Suprapubic skin (tissue), 4 donors: ENCODE data around the gene HES2. TPM values are rescaled to one million over a fixed set of nuclear protein-coding genes. Genes with fewer than 3 reads are reported as not detected.

Experiments
- DNase-seq, 2 donors: peaks; one replicate each; pipeline ENCODE4 v3.0.0-alpha.2; 2019; ENCODE audit warnings: low spot score in 2 of 2
- H3K27ac ChIP-seq: fragments of 200-600 bp; sonication (generic); one replicate; pipeline ENCODE4 v1.5.1; 2019
- H3K27me3 ChIP-seq: fragments of 200-600 bp; sonication (generic); one replicate; pipeline ENCODE4 v1.5.1; 2019
- H3K36me3 ChIP-seq: fragments of 200-600 bp; sonication (generic); one replicate; pipeline ENCODE4 v1.5.1; 2019
- H3K4me1 ChIP-seq: fragments of 200-600 bp; sonication (generic); one replicate; pipeline ENCODE4 v1.5.1; 2019
- H3K4me3 ChIP-seq: fragments of 200-600 bp; sonication (generic); one replicate; pipeline ENCODE4 v1.5.1; 2019; ENCODE audit warnings: mild to moderate bottlenecking
- H3K9me3 ChIP-seq: fragments of 200-600 bp; sonication (generic); one replicate; pipeline ENCODE4 v1.5.1; 2019
- EP300 ChIP-seq: sonication (generic); formaldehyde crosslinking; IDR thresholded peaks from one replicate; pipeline ENCODE4 v1.6.1; 2017; ENCODE audit warnings: antibody characterized with exemption
- POLR2A ChIP-seq, 2 donors: fragments of 450-650 bp; IDR thresholded peaks; one replicate each; pipeline ENCODE4 v1.6.1; 2017; ENCODE audit warnings: antibody characterized with exemption in 2 of 2, mild to moderate bottlenecking in 2 of 2, moderate library complexity in 2 of 2
- POLR2AphosphoS5 ChIP-seq, 3 donors: sonication (generic); formaldehyde crosslinking; IDR thresholded peaks; one replicate each; pipeline ENCODE4 v1.6.1; 2017; ENCODE audit warnings: antibody characterized with exemption in 3 of 3
- WGBS: methylation state at CpG from one replicate; pipeline ENCODE4 v1.1.5; 2018; 5-methylcytosine and 5-hydroxymethylcytosine counted together
- total RNA-seq, 4 donors: library from RNA; depleted of rRNA; stranded (reverse); fragments of >200 nt; gene quantifications; one replicate each; pipeline ENCODE4 v1.1.0, GENCODE V29; 2016
- TF ChIP-seq, protein P1 (sequence below), 2 donors: fragments of 200-600 bp in 1 of 2; fragments of 450-650 bp in 1 of 2; sonication (generic) in 1 of 2; IDR thresholded peaks; one replicate each; pipeline ENCODE4 v1.5.1; 2016 to 2019; ENCODE audit warnings: antibody characterized with exemption in 2 of 2, mild to moderate bottlenecking in 1 of 2, moderate library complexity in 1 of 2

HES2 gene
- total RNA-seq, 4 donors from 2014 or later = 18.2 to 36.4 (median 24.9) TPM

DNA sequence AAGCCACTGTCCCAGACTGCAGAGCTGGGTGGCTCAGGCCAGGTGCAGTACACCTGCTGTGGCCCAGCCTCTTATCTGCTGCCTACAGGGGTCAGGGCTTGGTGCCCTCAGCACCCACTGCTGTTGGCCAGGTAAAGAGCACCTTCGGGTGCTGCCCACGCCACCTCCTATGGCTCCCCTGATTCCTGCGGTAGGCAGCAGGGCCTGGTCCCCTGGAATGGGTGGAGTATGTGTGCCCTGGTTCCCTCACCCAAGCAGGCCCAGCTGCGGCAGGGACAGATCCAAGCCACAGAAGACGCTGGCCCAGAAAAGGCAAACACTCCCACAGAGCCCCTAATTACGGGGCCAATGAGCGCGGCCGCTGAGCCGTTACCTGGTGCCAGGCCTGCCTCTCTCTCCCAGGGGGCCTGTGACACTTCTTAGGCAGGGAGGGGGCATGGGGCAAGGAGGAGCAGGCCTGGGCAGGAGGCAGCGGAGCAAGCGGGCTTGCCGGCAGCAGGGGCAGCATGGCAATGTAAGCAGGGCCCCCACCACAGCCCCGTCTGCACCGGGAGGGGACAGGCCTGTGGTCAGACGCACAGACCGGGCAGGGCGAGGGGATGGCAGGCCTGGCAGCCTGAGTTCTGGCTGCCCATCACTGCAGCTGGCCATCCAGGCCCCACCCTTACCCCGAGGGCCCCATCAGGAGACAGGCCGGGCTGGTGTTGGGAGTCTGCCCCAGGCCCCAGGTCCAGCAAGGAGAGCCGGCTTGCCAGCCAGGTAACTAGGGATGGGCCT is 23.8 kb upstream of the HES2 start:
- H3K4me3 ChIP-seq = no peak overlapping the region
- peaks cover 73% of the 10 kb centered on the region for H3K27me3 ChIP-seq
- H3K27ac ChIP-seq = no peak overlapping the region
- H3K4me1 ChIP-seq = peaks cover 31% of the 10 kb centered on the region
- WGBS = 63% methylated on average over 6 of the region's 21 CpGs
- TF ChIP-seq POLR2AphosphoS5 (IDR thresholded peaks at IDR 0.05) (no peak), POLR2A (IDR thresholded peaks at IDR 0.05) (no peak), EP300 (no peak)
- TF ChIP-seq, protein P1, sequence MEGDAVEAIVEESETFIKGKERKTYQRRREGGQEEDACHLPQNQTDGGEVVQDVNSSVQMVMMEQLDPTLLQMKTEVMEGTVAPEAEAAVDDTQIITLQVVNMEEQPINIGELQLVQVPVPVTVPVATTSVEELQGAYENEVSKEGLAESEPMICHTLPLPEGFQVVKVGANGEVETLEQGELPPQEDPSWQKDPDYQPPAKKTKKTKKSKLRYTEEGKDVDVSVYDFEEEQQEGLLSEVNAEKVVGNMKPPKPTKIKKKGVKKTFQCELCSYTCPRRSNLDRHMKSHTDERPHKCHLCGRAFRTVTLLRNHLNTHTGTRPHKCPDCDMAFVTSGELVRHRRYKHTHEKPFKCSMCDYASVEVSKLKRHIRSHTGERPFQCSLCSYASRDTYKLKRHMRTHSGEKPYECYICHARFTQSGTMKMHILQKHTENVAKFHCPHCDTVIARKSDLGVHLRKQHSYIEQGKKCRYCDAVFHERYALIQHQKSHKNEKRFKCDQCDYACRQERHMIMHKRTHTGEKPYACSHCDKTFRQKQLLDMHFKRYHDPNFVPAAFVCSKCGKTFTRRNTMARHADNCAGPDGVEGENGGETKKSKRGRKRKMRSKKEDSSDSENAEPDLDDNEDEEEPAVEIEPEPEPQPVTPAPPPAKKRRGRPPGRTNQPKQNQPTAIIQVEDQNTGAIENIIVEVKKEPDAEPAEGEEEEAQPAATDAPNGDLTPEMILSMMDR (IDR thresholded peaks at IDR 0.05) = no peak
- no peak for DNase-seq
- H3K9me3 ChIP-seq = no peaks in the 10 kb centered on the region
- H3K36me3 ChIP-seq = no peaks in the 10 kb centered on the region

DNA sequence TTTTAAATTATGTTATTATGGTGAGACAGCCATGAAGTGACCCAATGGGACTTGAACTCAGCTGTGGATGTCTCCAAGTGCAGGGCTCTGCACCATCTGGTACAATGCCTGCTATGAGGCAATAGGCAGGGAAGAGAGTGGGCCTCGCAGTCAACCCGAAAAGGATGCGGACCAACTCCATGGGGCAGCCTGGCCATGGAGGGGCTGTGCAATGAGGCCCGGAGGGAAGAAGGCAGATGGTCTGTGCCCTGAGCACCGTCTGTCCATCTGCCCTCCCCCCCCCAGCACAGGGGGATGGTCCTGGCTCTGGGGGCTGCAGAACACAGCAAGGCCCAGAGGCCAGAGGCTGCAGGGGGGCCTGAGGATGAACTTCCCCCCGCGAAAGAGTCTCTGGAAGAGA is 21.9 kb upstream of the HES2 start:
- DNase-seq = no peak
- peaks cover 70% of the 10 kb centered on the region for H3K27me3 ChIP-seq
- WGBS = 80% methylated on average over 5 of the region's 7 CpGs
- TF ChIP-seq EP300 (no peak), POLR2A (IDR thresholded peaks at IDR 0.05) (no peak), POLR2AphosphoS5 (IDR thresholded peaks at IDR 0.05) (no peak)
- TF ChIP-seq, protein P1 (IDR thresholded peaks at IDR 0.05) = no peak
- H3K27ac ChIP-seq = no peak overlapping the region
- peaks cover 23% of the 10 kb centered on the region for H3K4me1 ChIP-seq
- no peaks in the 10 kb centered on the region for H3K9me3 ChIP-seq
- no peak overlapping the region for H3K4me3 ChIP-seq
- no peaks in the 10 kb centered on the region for H3K36me3 ChIP-seq

DNA sequence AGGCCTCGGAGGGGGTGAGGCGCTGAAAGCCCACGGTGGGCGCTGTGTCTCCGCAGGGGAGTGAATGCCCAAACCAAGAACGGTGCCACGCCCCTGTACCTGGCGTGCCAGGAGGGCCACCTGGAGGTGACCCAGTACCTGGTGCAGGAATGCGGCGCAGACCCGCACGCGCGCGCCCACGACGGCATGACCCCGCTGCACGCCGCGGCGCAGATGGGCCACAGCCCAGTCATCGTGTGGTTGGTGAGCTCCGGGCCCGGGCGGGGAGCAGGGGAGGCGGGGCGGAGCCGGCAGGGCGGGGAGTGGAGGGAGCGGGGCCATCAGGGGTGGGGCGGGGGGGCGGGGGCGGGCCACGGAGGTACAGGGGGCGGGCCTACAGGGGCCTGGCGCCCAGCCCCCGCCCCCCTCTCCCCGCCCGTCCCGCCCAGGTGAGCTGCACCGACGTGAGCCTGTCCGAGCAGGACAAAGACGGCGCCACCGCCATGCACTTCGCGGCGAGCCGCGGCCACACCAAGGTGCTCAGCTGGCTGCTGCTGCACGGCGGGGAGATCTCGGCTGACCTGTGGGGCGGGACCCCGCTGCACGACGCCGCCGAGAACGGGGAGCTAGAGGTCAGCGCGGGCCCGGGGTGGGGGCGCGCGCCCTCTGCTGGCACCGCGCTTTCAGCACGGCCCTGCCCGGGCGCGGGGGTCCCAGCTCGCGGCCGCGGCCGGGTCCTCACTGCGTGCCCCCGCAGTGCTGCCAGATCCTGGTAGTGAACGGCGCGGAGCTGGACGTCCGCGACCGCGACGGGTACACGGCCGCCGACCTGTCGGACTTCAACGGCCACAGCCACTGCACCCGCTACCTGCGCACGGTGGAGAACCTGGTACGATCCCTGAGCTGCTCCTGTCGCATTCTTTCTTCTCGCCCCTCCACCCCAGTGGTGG is 20.7 kb upstream of the HES2 start:
- Histone ChIP-seq H3K9me3 (no peaks in the 10 kb centered on the region), H3K27ac (no peak overlapping the region), H3K27me3 (peaks cover 60% of the 10 kb centered on the region), H3K36me3 (no peaks in the 10 kb centered on the region), H3K4me3 (peak overlapping the region; percentile 23), H3K4me1 (peaks cover 22% of the 10 kb centered on the region)
- TF ChIP-seq POLR2AphosphoS5 (IDR thresholded peaks at IDR 0.05) = no peak
- no peak for TF ChIP-seq POLR2A (IDR thresholded peaks at IDR 0.05)
- TF ChIP-seq, protein P1 (IDR thresholded peaks at IDR 0.05) = peak in 1 of 2 donors; percentile 25
- no peak for TF ChIP-seq EP300
- DNase-seq = no peak
- 59% methylated on average over 4 of the region's 101 CpGs for WGBS

DNA sequence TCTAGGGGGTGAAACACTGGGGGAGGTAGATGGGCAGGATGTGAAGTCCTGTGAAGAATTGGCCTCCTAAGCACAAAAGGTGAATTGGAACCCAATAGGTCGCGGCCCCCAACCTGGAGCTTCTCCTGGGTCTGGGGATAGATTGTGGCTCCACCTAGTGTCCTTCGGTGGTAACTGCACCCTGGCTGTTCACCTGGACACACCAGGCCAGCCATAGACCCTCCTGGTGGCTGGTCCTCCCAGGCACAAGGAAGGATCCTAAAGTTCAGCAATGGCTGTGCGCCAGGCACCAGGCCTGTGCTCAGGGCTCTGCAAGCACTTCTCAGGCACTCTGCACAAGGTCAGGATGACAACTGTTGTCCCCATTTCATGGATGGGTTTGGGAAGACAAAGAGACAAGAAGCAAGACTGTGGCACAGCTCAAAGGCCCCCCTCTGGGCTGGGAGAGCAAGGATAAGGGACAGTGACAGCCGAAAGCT is 18.4 kb upstream of the HES2 start:
- Histone ChIP-seq H3K9me3 (no peaks in the 10 kb centered on the region), H3K27me3 (peaks cover 46% of the 10 kb centered on the region), H3K4me3 (no peak overlapping the region), H3K27ac (no peak overlapping the region), H3K4me1 (peaks cover 22% of the 10 kb centered on the region), H3K36me3 (no peaks in the 10 kb centered on the region)
- DNase-seq = no peak
- 13% methylated on average over 4 of the region's 5 CpGs for WGBS
- no peak for TF ChIP-seq POLR2A (IDR thresholded peaks at IDR 0.05)
- TF ChIP-seq, protein P1 (IDR thresholded peaks at IDR 0.05) = peak; percentile 73 to 97
